Prostate gland (tissue), 2 donors: ENCODE results near the gene LRRTM4.

ENCODE experiments used
- POLR2A ChIP-seq: fragments of 450-650 bp; IDR thresholded peaks from one replicate; pipeline ENCODE4 v1.6.1; 2016; ENCODE audit warnings: antibody characterized with exemption, mild to moderate bottlenecking
- TF ChIP-seq, protein P1 (sequence below), 4 experiments: fragments of 200-600 bp in 2 of 4; fragments of 450-650 bp in 2 of 4; sonication (generic) in 2 of 4; IDR thresholded peaks; 1 replicate in 3 of 4; 2 replicates in 1 of 4; pipeline ENCODE4 v1.5.1; 2016 to 2019; ENCODE audit warnings: antibody characterized with exemption in 4 of 4, mild to moderate bottlenecking in 2 of 4, moderate library complexity in 2 of 4

DNA sequence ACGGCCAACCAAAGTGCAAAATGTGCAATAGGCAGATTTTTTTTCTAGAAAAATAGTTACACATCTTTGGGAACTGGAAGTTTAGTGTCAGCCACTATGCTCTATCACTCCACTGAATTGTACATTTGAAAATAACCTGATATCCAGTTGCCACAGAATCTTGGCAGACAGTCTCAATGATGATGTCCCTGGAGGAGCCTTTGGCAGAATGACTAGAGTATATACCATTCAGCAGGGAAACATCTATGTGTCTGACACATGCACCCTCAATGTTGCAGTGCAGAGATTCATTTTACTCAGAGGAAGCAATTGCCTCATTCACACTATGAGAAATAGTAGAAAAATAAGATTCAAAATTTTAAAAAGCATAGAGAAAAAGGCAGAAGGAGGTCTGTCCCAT is 475.8 kb downstream of the LRRTM4 start:
- TF ChIP-seq, protein P1, sequence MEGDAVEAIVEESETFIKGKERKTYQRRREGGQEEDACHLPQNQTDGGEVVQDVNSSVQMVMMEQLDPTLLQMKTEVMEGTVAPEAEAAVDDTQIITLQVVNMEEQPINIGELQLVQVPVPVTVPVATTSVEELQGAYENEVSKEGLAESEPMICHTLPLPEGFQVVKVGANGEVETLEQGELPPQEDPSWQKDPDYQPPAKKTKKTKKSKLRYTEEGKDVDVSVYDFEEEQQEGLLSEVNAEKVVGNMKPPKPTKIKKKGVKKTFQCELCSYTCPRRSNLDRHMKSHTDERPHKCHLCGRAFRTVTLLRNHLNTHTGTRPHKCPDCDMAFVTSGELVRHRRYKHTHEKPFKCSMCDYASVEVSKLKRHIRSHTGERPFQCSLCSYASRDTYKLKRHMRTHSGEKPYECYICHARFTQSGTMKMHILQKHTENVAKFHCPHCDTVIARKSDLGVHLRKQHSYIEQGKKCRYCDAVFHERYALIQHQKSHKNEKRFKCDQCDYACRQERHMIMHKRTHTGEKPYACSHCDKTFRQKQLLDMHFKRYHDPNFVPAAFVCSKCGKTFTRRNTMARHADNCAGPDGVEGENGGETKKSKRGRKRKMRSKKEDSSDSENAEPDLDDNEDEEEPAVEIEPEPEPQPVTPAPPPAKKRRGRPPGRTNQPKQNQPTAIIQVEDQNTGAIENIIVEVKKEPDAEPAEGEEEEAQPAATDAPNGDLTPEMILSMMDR (IDR thresholded peaks at IDR 0.05) = no peak
- TF ChIP-seq POLR2A = no peak
